ENCODE results near the gene LSP1.

- no peak for TF ChIP-seq CTCF (IDR thresholded peaks at IDR 0.05; ENCODE audit: low read depth, low read length)
- no peak for TF ChIP-seq POLR2A (IDR thresholded peaks at IDR 0.05; ENCODE audit: extremely low read depth, insufficient read length)
Observed at GRCh38 chr11:1854949-1855885, 2.3 kb downstream of the LSP1 start.

Measured in NB4 (cell line).